Naive thymus-derived CD8-positive, alpha-beta T cell (primary cell): Measurements from ENCODE around the gene PDX1. TPM values are rescaled to one million over a fixed set of nuclear protein-coding genes. Genes with fewer than 3 reads are reported as not detected.

Experiments used
- ATAC-seq, 2 donors: fragments of 150-1000 bp; cut with Tn5 transposase in 1 of 2; sonication (Bioruptor Pico), chemical (Tn5 transposase) in 1 of 2; 1 replicate in 1 of 2; 2 replicates in 1 of 2; pipeline ENCODE4 v1.10.0; 2021; ENCODE audit warnings: mild to moderate bottlenecking in 2 of 2, moderate library complexity in 2 of 2
- POLR2A ChIA-PET: fragments of 350-600 bp; sonication (Branson Sonifier 250); formaldehyde crosslinking; loops from one replicate; lab custom pipeline; 2021; ENCODE audit warnings: antibody characterized with exemption; lab: Charles Lee
- DNase-seq, 10 donors: peaks; one replicate each; pipeline versions ENCODE4 v3.0.0 to v3.0.0-alpha.2; 2020 to 2022
- H3K27ac Mint-ChIP-seq, 10 donors: one replicate each; pipeline ENCODE4 v1.8.0; 2020 to 2022; ENCODE audit warnings: mild to moderate bottlenecking in 10 of 10, mixed read lengths in 10 of 10, moderate library complexity in 4 of 10, inconsistent platforms in 1 of 10
- H3K27me3 Mint-ChIP-seq, 5 donors: one replicate each; pipeline ENCODE4 v1.8.0; 2021 to 2022; ENCODE audit warnings: mixed read lengths in 5 of 5
- H3K36me3 Mint-ChIP-seq, 3 donors: one replicate each; pipeline ENCODE4 v1.8.0; 2020 to 2022; ENCODE audit warnings: mixed read lengths in 3 of 3, mild to moderate bottlenecking in 2 of 3, inconsistent platforms in 1 of 3
- H3K4me1 Mint-ChIP-seq, 4 donors: one replicate each; pipeline ENCODE4 v1.8.0; 2021 to 2022; ENCODE audit warnings: mixed read lengths in 4 of 4
- H3K4me3 Mint-ChIP-seq, 10 donors: one replicate each; pipeline ENCODE4 v1.8.0; 2020 to 2022; ENCODE audit warnings: mild to moderate bottlenecking in 10 of 10, mixed read lengths in 10 of 10, moderate library complexity in 6 of 10, inconsistent platforms in 1 of 10
- H3K9me3 Mint-ChIP-seq, 9 donors: one replicate each; pipeline ENCODE4 v1.8.0; 2020 to 2022; ENCODE audit warnings: mixed read lengths in 9 of 9, mild to moderate bottlenecking in 3 of 9, inconsistent platforms in 1 of 9, moderate library complexity in 1 of 9
- polyA plus RNA-seq, 3 donors: library from polyadenylated mRNA; unstranded; fragments of 300-500 nt; fragmentation: Illumina TruSeq; gene quantifications; one replicate each; pipeline ENCODE4 v1.2.3, GENCODE V29; 2021
- total RNA-seq, 8 experiments: library from RNA in 2 of 8; stranded (reverse) in 2 of 8; gene quantifications; one replicate each; pipeline ENCODE4 v1.2.3 and lab custom pipeline; 2021 to 2026

Gene PDX1
- total and polyA plus RNA-seq, 5 experiments from 2014 or later = not detected

GRCh38 chr13:27952876-27953675 lies 33.3 kb downstream of the PDX1 start:
- Mint-ChIP-seq H3K36me3 (peaks cover 0 to 9% (median 0%) of the 10 kb centered on the region in 3 donors), H3K9me3 (peaks cover 0 to 12% (median 5%) of the 10 kb centered on the region in 9 donors), H3K4me3 (peak overlapping the region; percentile 65 to 79 (median 74)), H3K4me1 (peaks cover 3 to 15% (median 11%) of the 10 kb centered on the region in 4 donors), H3K27ac (peak overlapping the region in 1 of 10 donors; percentile 53), H3K27me3 (peaks cover 31 to 70% (median 64%) of the 10 kb centered on the region in 5 donors)
- no peak for DNase-seq
- POLR2A ChIA-PET = no interaction called here
- no peak for ATAC-seq

DNA sequence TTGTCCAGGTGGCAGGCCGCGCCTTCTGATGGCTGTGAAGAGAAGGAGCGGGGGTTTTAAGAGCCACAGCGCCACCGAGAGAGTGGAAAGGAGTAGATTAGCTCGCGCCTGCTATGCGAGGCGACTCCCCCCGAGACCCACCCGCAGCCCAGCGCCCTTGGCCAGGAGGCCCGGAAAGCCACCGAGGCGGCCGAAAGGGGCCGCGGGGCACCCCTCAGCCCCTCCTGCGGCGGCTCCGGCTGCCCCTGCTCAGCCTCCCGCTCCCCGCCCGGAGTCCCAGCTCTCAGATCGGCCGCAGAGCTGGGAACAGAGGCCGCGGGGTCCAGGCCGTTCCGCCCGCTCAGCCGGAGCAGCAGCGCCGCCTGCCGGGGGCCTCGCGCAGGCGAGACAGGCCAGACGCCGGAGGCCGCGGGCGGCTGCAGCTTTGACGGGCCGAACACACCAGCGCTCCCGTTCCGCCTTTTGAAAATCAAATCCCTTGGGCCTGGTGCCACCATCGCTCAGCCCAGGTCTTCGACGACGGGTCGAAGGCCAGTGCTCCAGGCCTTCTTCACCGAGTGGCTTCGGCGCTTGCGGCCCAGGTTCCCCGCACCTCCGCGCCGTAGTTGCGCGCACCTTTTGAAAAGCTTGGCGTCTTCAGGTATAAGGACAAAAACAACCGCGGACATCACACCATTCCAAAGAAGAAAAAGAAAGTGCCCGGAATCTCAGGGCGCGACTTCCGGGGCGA lies 34.0 kb downstream of the PDX1 start:
- peaks cover 3 to 15% (median 11%) of the 10 kb centered on the region in 4 donors for H3K4me1 Mint-ChIP-seq
- ATAC-seq (peak; percentile 90 to 94), DNase-seq (peak in 9 of 10 donors; percentile 23 to 68 (median 54))
- peak overlapping the region; percentile 71 to 84 (median 76) for H3K4me3 Mint-ChIP-seq
- H3K27ac Mint-ChIP-seq = no peak overlapping the region
- POLR2A ChIA-PET = interaction anchor here (0.8 kb wide), 1 partner anchor 185 kb away, joined by 3 read pairs; the partner anchor contains the start of gene PAN3
- H3K27me3 Mint-ChIP-seq = peaks cover 31 to 70% (median 70%) of the 10 kb centered on the region in 5 donors
- H3K9me3 Mint-ChIP-seq = peaks cover 0 to 9% (median 3%) of the 10 kb centered on the region in 9 donors
- H3K36me3 Mint-ChIP-seq = peaks cover 0 to 9% (median 0%) of the 10 kb centered on the region in 3 donors

- peak in 1 of 10 donors; percentile 9 for DNase-seq
- peaks cover 0 to 9% (median 3%) of the 10 kb centered on the region in 9 donors for H3K9me3 Mint-ChIP-seq
- H3K4me3 Mint-ChIP-seq = peak overlapping the region; percentile 71 to 84 (median 73)
- H3K27me3 Mint-ChIP-seq = peaks cover 33 to 72% (median 71%) of the 10 kb centered on the region in 5 donors
- POLR2A ChIA-PET = interaction anchor here (0.8 kb wide), 1 partner anchor 184 kb away, joined by 3 read pairs; the partner anchor contains the start of gene PAN3
- H3K27ac Mint-ChIP-seq = no peak overlapping the region
- ATAC-seq = peak; percentile 33 to 39
- H3K36me3 Mint-ChIP-seq = peaks cover 0 to 9% (median 0%) of the 10 kb centered on the region in 3 donors
- H3K4me1 Mint-ChIP-seq = peaks cover 3 to 15% (median 11%) of the 10 kb centered on the region in 4 donors
Measured at GRCh38 chr13:27954406-27954851, 34.6 kb downstream of the PDX1 start.

GRCh38 chr13:27955014-27955591 lies 35.3 kb downstream of the PDX1 start:
- peaks cover 3 to 17% (median 12%) of the 10 kb centered on the region in 4 donors for H3K4me1 Mint-ChIP-seq

GRCh38 chr13:27956576-27957300 lies 36.9 kb downstream of the PDX1 start:
- peaks cover 31 to 70% (median 65%) of the 10 kb centered on the region in 5 donors for H3K27me3 Mint-ChIP-seq
- peaks cover 7 to 28% (median 15%) of the 10 kb centered on the region in 4 donors for H3K4me1 Mint-ChIP-seq
- ATAC-seq (no peak), DNase-seq (no peak)
- H3K27ac Mint-ChIP-seq = no peak overlapping the region
- H3K9me3 Mint-ChIP-seq = no peaks in the 10 kb centered on the region
- POLR2A ChIA-PET = interaction anchor here (0.7 kb wide), 1 partner anchor 8 kb away, joined by 3 read pairs; no protein-coding TSS in a partner anchor
- H3K4me3 Mint-ChIP-seq = no peak overlapping the region
- H3K36me3 Mint-ChIP-seq = no peaks in the 10 kb centered on the region

More at GRCh38 chr13:27955014-27955591, 35.3 kb downstream of the PDX1 start:
- ATAC-seq = no peak
- POLR2A ChIA-PET = interaction anchor here (0.8 kb wide), 1 partner anchor 184 kb away, joined by 3 read pairs; the partner anchor contains the start of gene PAN3
- Mint-ChIP-seq H3K36me3 (peaks cover 0 to 5% (median 0%) of the 10 kb centered on the region in 3 donors), H3K27me3 (peaks cover 32 to 73% (median 71%) of the 10 kb centered on the region in 5 donors), H3K4me3 (peak overlapping the region in 7 of 10 donors; percentile 1 to 73 (median 37)), H3K27ac (no peak overlapping the region), H3K9me3 (peaks cover 0 to 5% (median under 1%) of the 10 kb centered on the region in 9 donors)
- DNase-seq = no peak

- DNase-seq (no peak), ATAC-seq (no peak)
- POLR2A ChIA-PET = no interaction called here
- Mint-ChIP-seq H3K4me3 (peak overlapping the region in 7 of 10 donors; percentile 31 to 75 (median 59)), H3K36me3 (no peaks in the 10 kb centered on the region), H3K27me3 (peaks cover 38 to 86% (median 67%) of the 10 kb centered on the region in 5 donors), H3K4me1 (peaks cover 0 to 18% (median 7%) of the 10 kb centered on the region in 4 donors), H3K9me3 (no peaks in the 10 kb centered on the region), H3K27ac (no peak overlapping the region)
Measured at GRCh38 chr13:27959976-27960361, 40.2 kb downstream of the PDX1 start.

GRCh38 chr13:27960362-27961226 lies 40.8 kb downstream of the PDX1 start:
- POLR2A ChIA-PET = no interaction called here
- Mint-ChIP-seq H3K27ac (no peak overlapping the region), H3K27me3 (peaks cover 41 to 86% (median 67%) of the 10 kb centered on the region in 5 donors), H3K4me1 (peaks cover 0 to 16% (median 6%) of the 10 kb centered on the region in 4 donors), H3K4me3 (peak overlapping the region; percentile 31 to 75 (median 62)), H3K9me3 (no peaks in the 10 kb centered on the region), H3K36me3 (no peaks in the 10 kb centered on the region)
- peak in 1 of 10 donors; percentile 5 for DNase-seq
- peak; percentile 42 to 53 for ATAC-seq

GRCh38 chr13:27961227-27962085 lies 41.7 kb downstream of the PDX1 start:
- DNase-seq (no peak), ATAC-seq (peak; percentile 8 to 30)
- Mint-ChIP-seq H3K27me3 (peaks cover 42 to 87% (median 67%) of the 10 kb centered on the region in 5 donors), H3K4me1 (peaks cover 5 to 20% (median 10%) of the 10 kb centered on the region in 4 donors), H3K27ac (peak overlapping the region in 1 of 10 donors; percentile 40), H3K36me3 (no peaks in the 10 kb centered on the region), H3K9me3 (no peaks in the 10 kb centered on the region), H3K4me3 (peak overlapping the region in 9 of 10 donors; percentile 14 to 68 (median 42))
- POLR2A ChIA-PET = no interaction called here

GRCh38 chr13:27962128-27962841 lies 42.5 kb downstream of the PDX1 start:
- ATAC-seq = no peak
- Mint-ChIP-seq H3K27ac (peak overlapping the region in 1 of 10 donors; percentile 48), H3K9me3 (no peaks in the 10 kb centered on the region), H3K4me1 (peaks cover 7 to 24% (median 15%) of the 10 kb centered on the region in 4 donors), H3K36me3 (no peaks in the 10 kb centered on the region), H3K27me3 (peaks cover 39 to 95% (median 66%) of the 10 kb centered on the region in 5 donors), H3K4me3 (peak overlapping the region in 6 of 10 donors; percentile 6 to 69 (median 41))
- POLR2A ChIA-PET = no interaction called here
- no peak for DNase-seq
